GM18505 (cell line): ENCODE results near the gene PLEKHJ1.

Source experiments
- ATAC-seq: cut with Tn5 transposase; IDR thresholded peaks from one replicate; pipeline ENCODE4 v1.9.1; 2021; ENCODE audit not compliant: unreplicated experiment
- POLR2A ChIP-seq: IDR thresholded peaks from 4 replicates; pipeline ENCODE4 v1.6.1; 2011; ENCODE audit warnings: borderline replicate concordance; ENCODE audit not compliant: insufficient read depth, insufficient read length; ENCODE audit errors: extremely low read depth

Gene PLEKHJ1

GRCh38 chr19:2274185-2274711 is 38.1 kb upstream of the PLEKHJ1 start:
- no peak for ATAC-seq
- TF ChIP-seq POLR2A: no peak

DNA sequence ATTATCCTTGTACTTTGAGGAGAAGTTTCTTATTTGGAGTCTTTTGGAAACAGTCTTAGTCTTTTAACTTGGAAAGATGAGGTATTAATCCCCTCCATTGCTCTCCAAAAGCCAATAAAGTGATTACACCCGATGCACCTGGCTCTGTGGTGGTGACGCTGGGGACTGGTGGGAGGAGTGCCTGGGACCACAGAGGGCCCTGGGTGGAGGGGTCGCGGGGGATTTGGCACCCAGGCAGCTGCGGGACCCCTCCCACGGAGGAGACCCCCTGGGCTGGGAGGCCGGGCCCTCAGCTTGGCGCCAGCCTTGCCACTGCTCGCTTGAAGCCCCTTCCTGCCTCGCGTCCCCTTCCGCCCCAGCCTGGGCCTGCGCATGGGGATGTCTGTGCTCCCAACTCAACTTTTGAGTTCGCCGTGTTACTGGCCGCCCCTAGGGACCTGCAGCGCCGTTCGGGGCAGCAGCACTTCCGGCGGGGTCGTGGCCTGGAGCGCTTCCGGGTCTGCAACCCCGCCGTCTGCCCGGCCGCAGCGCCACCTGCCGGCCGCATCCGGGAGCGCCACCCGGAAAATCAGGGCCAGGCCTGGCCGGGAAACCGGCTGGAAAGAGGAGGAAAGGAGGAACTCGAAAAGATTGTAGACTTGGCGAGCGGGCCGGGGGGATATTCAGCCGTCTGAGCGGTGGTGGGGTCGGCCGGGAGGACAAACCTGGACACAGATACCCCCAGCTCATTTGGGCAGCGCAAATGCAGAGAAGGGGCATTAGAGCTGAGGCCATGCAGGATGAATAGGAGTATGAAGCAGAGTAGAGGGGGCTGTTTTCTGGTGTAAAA is 37.4 kb upstream of the PLEKHJ1 start:
- no peak for ATAC-seq
- TF ChIP-seq POLR2A: peak; percentile 34

- ATAC-seq: no peak
- no peak for TF ChIP-seq POLR2A
Observed at GRCh38 chr19:2271234-2272103, 35.3 kb upstream of the PLEKHJ1 start.

- TF ChIP-seq POLR2A: peak; percentile 65
- no peak for ATAC-seq
Observed at GRCh38 chr19:2270423-2271233, 34.5 kb upstream of the PLEKHJ1 start.

- no peak for ATAC-seq
- TF ChIP-seq POLR2A: peak; percentile 36
Observed at GRCh38 chr19:2270157-2270422, 34.0 kb upstream of the PLEKHJ1 start.

DNA sequence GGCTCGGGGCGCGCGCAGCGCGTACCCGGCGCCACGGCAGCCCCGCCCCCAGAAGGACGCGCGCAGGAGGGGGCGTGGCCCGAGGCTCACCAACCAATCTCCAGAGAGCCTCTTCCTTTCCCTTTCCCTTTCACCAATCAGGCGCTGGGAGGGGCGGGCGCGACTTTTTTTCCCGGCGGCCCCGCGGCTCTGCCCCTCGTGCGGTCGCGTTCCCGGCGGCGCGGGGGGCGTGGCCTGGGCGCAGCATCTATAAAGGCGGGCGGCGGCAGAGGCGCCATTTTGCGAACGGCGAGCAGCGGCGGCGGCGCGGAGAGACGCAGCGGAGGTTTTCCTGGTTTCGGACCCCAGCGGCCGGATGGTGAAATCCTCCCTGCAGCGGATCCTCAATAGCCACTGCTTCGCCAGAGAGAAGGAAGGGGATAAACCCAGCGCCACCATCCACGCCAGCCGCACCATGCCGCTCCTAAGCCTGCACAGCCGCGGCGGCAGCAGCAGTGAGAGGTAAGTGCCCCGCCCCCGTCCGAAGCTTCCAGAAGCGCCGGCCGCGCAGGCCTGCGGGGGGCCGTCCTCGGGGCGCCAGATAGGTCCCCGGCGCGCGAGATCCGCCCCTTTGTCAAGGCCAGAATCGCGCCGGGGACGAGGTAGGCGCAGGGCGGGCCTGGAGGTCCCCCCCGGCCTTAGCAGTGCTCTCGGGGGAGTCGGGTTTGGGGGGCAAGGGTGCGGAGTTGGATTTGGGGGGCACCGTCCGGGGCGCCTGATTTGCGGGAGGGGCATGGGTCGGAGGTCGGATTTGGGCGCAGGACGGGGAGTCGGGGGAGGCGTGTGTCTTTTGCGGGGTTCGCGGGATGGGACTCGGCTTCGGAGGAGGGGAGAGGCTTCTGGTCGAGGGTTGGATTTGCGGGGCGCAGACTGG is 33.4 kb upstream of the PLEKHJ1 start:
- TF ChIP-seq POLR2A: peak; percentile 100
- ATAC-seq: peak; percentile 56

GRCh38 chr19:2268861-2269243 is 32.7 kb upstream of the PLEKHJ1 start:
- no peak for TF ChIP-seq POLR2A
- no peak for ATAC-seq

- no peak for TF ChIP-seq POLR2A
- ATAC-seq: no peak
Observed at GRCh38 chr19:2268480-2268830, 32.3 kb upstream of the PLEKHJ1 start.

DNA sequence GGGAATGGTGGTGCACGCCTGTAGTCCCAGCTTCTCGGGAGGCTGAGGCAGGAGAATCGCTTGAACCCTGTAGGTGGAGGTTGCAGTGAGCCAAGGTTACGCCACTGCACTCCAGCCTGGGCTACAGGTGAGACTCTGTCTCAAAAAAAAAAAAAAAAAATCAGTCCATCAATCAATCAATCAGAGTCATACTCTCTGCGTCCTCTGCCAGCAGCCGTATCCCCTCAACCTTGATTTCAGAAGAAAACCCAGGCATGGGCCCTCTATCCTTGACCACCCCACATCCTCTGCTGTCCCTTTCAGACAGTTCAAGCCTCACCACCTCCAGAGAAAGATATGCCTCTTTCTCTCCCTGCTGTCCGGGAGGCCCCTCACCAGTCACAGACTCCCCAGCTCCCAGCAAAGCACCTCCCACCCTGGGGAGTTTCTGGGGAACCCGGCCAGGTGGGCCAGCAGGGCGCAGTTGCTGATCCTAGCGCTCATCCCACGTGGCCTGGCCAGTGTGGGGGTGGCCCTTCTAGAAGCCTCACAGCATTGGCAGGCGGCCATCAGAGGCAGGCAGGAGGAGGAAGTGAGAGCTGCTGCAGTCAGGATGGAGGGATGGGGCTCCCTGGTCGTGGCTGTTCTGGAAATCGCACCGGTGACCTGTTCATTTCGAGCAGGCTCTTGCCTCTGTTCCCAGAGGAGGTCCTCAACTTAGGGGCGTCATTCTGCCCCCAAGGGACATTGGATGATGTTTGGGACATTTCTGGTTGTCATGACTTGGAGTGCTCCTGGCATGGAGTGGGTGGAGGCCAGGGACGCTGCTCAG is 30.3 kb upstream of the PLEKHJ1 start:
- peak; percentile 35 for TF ChIP-seq POLR2A
- no peak for ATAC-seq

- TF ChIP-seq POLR2A: no peak
- no peak for ATAC-seq
Observed at GRCh38 chr19:2261438-2262172, 25.5 kb upstream of the PLEKHJ1 start.

- TF ChIP-seq POLR2A: no peak
- ATAC-seq: no peak
Observed at GRCh38 chr19:2260341-2260805, 24.2 kb upstream of the PLEKHJ1 start.
